ENCODE measurements around the gene FITM1.

Gene FITM1

GRCh38 chr14:24162093-24162492 lies 31.6 kb downstream of the FITM1 start:
- no peak for DNase-seq

- DNase-seq = no peak
These were observed 34.1 kb downstream of the FITM1 start for GRCh38 chr14:24164518-24164991.

GRCh38 chr14:24165785-24166184 lies 35.3 kb downstream of the FITM1 start:
- no peak for DNase-seq

GRCh38 chr14:24167469-24168114 lies 37.1 kb downstream of the FITM1 start:
- peak; percentile 64 to 67 for DNase-seq

- DNase-seq = peak in 1 of 2 donors; percentile 3
These were observed 41.2 kb downstream of the FITM1 start, which contains the start of gene REC8 for GRCh38 chr14:24171422-24172260. TSS of gene REC8 (plus strand) at chr14:24172080. CDS start at chr14:24172553, 473 bp downstream.

GRCh38 chr14:24172261-24172860 lies 41.9 kb downstream of the FITM1 start:
- DNase-seq = no peak

- DNase-seq = no peak
These were observed 42.4 kb downstream of the FITM1 start for GRCh38 chr14:24172871-24173281.

- no peak for DNase-seq
These were observed 46.1 kb downstream of the FITM1 start for GRCh38 chr14:24176599-24176998.

- no peak for DNase-seq
These were observed 46.8 kb downstream of the FITM1 start for GRCh38 chr14:24177041-24177825.

- no peak for DNase-seq
These were observed 47.4 kb downstream of the FITM1 start for GRCh38 chr14:24177891-24178290.

GRCh38 chr14:24178399-24179178 lies 48.1 kb downstream of the FITM1 start:
- DNase-seq = no peak

- no peak for DNase-seq
These were observed 49.0 kb downstream of the FITM1 start for GRCh38 chr14:24179294-24179960.

- DNase-seq = no peak
These were observed 49.7 kb downstream of the FITM1 start for GRCh38 chr14:24179961-24180796.

- DNase-seq = no peak
These were observed 51.1 kb downstream of the FITM1 start for GRCh38 chr14:24181371-24182077.

Measured in inflammatory macrophage (primary cell).